AG04449 (cell line): Measurements from ENCODE around the gene ALDH6A1.

Source experiments
- CTCF ChIA-PET: fragments of 350-600 bp; formaldehyde crosslinking; extraction: SDS; loops from one replicate; lab custom pipeline; 2021; ENCODE audit warnings: antibody characterized with exemption; lab: Yijun Ruan, JAX
- POLR2A ChIA-PET: fragments of 400-600, 350-600 bp; formaldehyde crosslinking; extraction: SDS; loops from one replicate; lab custom pipeline; 2020; ENCODE audit warnings: antibody characterized with exemption, inconsistent platforms; lab: Yijun Ruan, JAX
- DNase-seq: peaks from one replicate; pipeline ENCODE4 v3.0.0-alpha.2; 2010; ENCODE audit warnings: low read depth, low spot score
- H3K4me3 ChIP-seq: 2 replicates; pipeline ENCODE4 v1.5.1; 2011; ENCODE audit warnings: low read depth, mild to moderate bottlenecking, control low read depth, low read length
- TF ChIP-seq, protein P1 (sequence below): IDR thresholded peaks from one replicate; pipeline ENCODE4 v1.5.1; 2011; ENCODE audit warnings: mild to moderate bottlenecking, moderate library complexity, low read length, control low read depth, inconsistent platforms; ENCODE audit not compliant: insufficient read depth; ENCODE audit errors: missing control alignments

ALDH6A1 gene

DNA sequence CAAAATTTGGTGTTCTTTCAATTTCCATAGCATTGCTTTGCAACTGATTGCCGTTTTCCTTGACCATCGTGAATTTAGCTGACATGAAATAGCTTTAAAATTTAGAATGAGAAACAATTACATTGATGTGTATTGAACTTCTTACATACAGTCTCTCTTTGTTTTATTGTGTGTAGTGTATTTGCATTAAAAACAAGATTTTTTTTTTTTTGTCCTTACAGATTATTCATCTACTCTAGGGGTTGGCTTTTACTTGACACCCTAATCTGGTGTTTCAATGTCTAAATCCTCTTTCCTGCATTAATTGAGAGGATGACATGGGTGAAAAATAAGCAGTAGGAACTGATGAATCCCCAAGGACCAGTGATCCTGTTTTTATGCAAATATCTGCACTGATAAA, 21.1 kb upstream of the ALDH6A1 start:
- ChIA-PET POLR2A (no interaction called here), CTCF (interaction anchor here (0.8 to 11.2 kb wide), 4 partner anchors 146 to 153 kb away, joined by 3 to 98 read pairs (median 6); no protein-coding TSS in a partner anchor)
- no peak overlapping the region for H3K4me3 ChIP-seq

DNA sequence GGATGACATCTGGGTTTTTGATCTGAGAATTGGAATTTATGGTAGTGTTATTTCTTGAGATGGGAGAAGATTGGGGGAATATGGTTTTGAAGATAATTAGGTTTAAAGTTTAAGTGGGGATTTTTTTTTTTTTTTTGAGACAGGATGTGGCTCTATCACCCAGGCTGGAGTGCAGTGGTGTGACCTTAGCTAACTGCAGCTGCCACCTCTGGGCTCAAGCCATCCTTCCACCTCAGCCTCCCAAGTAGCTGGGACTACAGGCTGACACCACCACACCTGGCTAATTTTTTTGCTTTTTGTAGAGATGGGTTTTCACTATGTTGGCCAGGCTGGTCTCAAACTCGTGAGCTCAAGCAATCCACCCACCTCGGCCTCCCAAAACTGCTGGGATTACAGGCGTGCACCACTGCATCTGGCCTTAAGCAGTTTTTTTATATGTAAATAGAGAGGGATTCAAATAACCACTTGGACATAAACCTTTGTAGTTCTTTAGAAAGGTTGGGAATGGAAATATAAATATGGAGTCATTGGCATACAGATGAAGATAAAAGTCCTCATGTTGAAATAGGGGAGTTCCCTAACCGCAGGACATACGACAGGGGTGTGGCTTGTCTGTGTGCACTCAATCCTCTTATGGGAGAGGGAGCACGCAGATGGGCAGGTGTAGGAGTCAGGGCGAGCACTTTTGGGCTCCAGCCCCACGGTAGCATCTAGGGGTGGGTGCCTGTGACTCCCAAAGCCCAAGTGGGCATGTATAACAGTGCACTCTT, 5.2 kb upstream of the ALDH6A1 start:
- no peak for DNase-seq
- H3K4me3 ChIP-seq = no peak overlapping the region
- POLR2A ChIA-PET = no interaction called here
- TF ChIP-seq, protein P1, sequence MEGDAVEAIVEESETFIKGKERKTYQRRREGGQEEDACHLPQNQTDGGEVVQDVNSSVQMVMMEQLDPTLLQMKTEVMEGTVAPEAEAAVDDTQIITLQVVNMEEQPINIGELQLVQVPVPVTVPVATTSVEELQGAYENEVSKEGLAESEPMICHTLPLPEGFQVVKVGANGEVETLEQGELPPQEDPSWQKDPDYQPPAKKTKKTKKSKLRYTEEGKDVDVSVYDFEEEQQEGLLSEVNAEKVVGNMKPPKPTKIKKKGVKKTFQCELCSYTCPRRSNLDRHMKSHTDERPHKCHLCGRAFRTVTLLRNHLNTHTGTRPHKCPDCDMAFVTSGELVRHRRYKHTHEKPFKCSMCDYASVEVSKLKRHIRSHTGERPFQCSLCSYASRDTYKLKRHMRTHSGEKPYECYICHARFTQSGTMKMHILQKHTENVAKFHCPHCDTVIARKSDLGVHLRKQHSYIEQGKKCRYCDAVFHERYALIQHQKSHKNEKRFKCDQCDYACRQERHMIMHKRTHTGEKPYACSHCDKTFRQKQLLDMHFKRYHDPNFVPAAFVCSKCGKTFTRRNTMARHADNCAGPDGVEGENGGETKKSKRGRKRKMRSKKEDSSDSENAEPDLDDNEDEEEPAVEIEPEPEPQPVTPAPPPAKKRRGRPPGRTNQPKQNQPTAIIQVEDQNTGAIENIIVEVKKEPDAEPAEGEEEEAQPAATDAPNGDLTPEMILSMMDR = no peak
- CTCF ChIA-PET = interaction anchor here (1.6 kb wide), 1 partner anchor 129 kb away, joined by 3 read pairs; no protein-coding TSS in a partner anchor

More for the DNA sequence above, 21.1 kb upstream of the ALDH6A1 start:
- no peak for DNase-seq
- TF ChIP-seq, protein P1 = no peak

DNA sequence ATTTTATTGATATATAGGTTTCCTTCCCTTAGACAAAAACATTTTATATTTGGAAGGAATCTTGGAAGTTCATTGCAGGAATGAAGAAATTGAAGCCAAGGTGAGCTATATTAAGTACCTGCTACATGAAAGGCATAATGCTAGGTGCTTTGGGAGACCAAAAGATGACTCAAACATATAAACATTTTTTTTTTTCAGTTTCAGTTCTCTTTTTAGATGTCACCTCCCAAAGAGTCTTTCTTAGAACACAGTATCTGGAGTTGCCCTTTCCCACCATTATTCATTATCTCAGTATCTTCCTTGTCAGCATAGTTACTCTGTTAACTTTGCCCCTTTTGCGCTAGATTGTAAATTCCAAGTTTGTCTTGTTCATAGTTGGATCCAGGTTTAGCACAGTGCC, 1.6 kb upstream of the ALDH6A1 start:
- DNase-seq = no peak
- CTCF ChIA-PET = no interaction called here
- H3K4me3 ChIP-seq = peak overlapping the region; percentile 92
- TF ChIP-seq, protein P1 = no peak
- POLR2A ChIA-PET = no interaction called here

DNA sequence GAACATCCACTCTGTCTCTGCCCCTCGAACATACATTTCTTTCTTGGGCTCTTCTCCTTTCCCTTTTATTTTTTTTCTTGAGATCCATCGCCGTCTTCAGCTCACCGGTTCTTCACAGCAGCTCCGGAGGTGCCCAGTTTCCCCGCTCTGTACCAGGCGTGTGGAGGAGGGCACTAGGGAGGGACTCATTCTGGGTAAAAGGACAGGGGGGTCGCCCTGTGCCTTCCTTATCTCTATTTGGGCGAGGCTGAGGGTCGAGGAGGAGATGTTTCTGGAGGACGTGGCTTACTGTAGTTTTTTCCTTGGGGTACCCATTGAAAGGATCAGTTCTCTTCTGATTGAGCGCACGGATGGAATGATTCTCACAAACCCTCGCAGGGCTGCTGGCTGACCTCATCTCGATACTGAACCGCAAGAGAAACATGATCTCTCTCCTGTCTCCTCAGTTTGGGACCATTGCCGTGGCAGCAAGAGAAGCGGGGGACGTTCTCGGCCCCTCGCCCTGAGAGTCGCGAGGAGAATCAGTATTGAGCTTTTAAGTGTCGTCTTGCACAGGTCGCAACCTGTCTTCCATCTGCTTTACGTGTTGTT, 889 bp upstream of the ALDH6A1 start:
- H3K4me3 ChIP-seq = peak overlapping the region; percentile 92
- TF ChIP-seq, protein P1 = no peak
- DNase-seq = no peak
- ChIA-PET POLR2A (no interaction called here), CTCF (no interaction called here)

DNA sequence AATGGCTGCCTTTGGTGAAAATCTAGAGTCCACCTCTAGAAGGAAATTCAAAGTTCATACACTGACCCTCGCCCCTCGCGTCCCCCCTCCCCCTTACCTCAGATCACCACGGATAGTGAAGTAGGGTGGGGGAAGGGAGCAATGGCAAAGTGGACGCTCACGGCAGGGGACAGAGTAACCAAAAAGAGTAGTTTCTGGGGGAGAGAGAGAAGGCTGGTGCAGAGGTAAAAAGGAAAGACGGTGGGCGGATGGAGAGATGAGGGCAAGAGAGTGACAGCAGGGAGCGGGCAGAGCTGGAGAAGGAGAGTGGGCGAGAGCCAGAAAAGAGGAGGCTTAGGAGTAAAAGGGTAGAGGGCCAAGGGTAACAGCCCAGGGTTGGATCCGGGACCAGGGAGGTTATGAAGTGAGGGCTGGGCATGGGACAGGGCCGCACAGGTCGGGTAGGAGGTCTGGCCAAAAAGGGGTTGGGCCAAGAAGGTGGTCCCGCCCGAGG, 423 bp downstream of the ALDH6A1 start:
- CTCF ChIA-PET = interaction anchor here (1.3 to 2.6 kb wide), 5 partner anchors 11 to 45 kb away, joined by 3 to 6 read pairs (median 4); no protein-coding TSS in a partner anchor
- no peak for DNase-seq
- TF ChIP-seq, protein P1 = no peak
- POLR2A ChIA-PET = interaction anchor here (0.6 kb wide), 1 partner anchor 86 kb away, joined by 3 read pairs; no protein-coding TSS in a partner anchor
- peak overlapping the region; percentile 62 for H3K4me3 ChIP-seq

DNA sequence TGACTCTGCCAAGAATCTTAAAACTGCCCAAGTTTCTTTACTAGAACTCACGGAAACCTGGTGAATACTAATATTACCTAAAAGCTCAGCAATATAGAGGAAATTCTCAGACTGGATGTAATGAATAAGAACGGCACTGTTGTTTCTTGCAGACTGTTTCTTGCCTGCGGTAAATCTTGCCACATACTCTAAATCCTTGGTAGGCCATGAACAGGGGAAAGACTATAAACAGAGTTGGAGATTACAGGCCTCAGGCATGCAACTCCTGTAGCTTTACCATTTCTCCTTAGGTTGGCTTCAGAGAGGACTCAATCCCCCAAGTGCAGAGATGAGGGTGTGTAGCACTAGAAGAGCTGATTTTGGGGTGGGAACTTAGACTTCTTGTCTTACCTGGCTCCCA, 1.1 kb downstream of the ALDH6A1 start:
- peak overlapping the region; percentile 62 for H3K4me3 ChIP-seq
- no peak for DNase-seq
- CTCF ChIA-PET = interaction anchor here (1.3 to 2.6 kb wide), 6 partner anchors 11 to 44 kb away, joined by 3 to 6 read pairs (median 4); no protein-coding TSS in a partner anchor
- TF ChIP-seq, protein P1 = no peak
- POLR2A ChIA-PET = no interaction called here
